Measurements from ENCODE around the gene ZNF732.
"Not testable (repeated sequence)": the region's sequence is repeated elsewhere in the genome, so short reads cannot be mapped to it uniquely, and the experiment has no call there.

The ZNF732 gene

DNA sequence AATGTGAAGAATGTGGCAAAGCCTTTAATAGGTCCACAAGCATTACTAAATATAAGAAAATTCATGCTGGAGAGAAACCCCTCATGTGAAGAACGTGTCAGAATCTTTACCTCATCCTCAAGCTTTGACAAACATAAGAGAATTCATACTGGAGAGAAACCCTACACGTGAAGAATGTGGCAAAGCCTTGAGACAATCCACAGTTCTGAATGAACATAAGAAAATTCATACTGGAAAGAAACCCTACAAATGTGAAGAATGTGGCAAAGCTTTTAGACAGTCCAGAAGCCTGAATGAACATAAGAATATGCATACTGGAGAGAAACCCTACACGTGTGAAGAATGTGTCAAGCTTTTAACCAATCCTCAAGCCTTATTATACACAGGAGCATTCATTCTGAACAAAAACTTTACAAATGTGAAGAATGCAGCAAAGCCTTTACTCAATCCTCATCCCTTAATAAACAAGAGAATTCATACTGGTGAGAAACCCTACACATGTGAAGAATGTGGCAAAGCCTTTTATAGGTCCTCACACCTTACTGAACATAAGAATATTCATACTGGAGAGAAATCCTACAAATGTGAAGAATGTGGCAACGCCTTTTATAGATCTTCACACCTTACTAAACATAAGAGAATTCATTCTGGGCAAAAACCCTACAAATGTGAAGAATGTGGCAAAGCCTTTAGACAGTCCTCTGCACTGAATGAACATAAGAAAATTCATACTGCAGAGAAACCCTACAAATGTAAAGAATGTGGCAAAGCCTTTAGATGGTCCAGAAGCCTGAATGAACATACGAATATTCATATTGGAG, 51.1 kb downstream of the ZNF732 start:
- no peak for FAIRE-seq

DNA sequence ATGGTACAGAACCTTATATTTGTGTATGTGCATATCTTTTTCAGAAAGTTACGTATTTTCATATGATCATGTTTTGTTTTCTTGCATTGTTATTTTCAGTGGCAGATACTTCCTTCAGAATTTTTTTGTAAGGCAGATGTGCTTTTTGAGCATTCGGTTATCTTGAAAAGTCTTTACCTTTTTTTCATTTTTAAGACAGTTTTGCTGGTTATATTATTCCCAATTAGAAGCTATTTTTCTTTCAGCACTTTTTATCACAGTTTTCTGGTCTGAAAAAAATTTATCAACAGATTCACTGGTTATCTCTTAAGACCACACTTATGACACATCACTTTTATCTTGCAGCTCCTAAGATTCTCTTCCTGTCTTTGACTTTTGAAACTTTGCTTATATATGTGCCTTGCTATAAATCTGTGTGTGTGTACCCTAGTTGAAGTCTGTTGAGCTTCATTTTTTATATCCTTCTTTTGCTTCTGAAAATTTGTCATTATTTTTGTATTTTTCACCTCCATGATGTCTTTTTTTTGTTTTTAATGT, 53.1 kb downstream of the ZNF732 start:
- no peak for FAIRE-seq

DNA sequence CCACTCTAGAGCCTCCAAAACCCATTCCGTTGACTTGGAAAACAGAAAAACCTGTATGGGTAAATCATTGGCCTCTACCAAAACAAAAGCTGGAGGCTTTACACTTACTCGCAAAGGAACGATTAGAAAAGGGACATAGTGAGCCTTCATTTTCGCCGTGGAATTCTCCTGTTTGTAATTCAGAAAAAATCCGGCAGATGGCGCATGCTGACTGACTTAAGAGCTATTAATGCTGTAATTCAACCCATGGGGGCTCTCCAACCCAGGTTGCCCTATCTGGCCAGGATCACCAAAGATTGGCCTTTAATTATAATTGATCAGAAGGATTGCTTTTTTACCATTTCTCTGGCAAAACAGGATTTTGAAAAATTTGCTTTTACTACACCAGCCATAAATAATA, 60.8 kb downstream of the ZNF732 start:
- FAIRE-seq, result no peak

- no peak for FAIRE-seq
These were observed 61.8 kb downstream of the ZNF732 start for GRCh38 chr4:243426-243825.

- no peak for FAIRE-seq
These were observed 63.0 kb downstream of the ZNF732 start for GRCh38 chr4:242121-242848.

- FAIRE-seq, result not testable (repeated sequence)
These were observed 63.9 kb downstream of the ZNF732 start for GRCh38 chr4:241411-241810.

DNA sequence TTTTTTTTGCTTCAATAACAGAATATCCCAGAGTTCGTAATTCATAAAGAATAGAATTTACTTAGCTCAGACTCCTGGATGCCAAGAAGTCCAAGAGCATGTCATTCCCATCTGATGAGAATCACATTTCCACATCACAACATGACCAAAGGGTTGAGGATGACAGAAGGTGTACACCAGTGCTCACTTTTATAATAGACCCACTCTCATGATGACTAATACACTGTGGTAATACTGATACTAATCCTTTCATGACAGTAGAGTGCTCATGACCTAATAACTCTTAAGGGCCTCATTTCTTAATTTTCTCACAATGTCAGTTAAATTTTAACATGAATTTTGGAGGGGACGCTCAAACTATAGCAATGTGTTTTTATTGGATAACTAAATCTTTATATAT, 69.2 kb downstream of the ZNF732 start:
- FAIRE-seq, result no peak

DNA sequence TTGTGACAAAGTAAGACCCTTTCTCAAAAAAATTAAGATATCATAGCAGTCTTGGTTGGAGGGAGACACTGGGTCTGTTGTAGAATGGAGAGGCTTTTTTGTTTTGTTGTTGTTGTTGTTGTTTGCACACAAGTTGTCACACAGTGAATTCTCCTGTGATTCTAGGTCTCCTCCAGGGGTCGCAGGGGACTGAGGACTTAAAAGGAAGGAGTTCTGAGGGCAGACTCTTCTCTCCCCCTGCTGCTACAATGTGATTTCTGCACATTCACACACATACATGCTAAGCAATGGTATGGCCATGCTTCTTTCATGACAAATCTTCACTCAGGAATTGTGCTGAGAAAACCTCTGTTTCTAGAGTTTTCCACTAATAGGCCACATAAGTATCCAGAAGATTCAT, 71.1 kb downstream of the ZNF732 start:
- no peak for FAIRE-seq

- no peak for FAIRE-seq
These were observed 81.3 kb downstream of the ZNF732 start for GRCh38 chr4:223913-224497.

Measured in A204.1 (cell line).